ENCODE data around the gene LASP1NB.
A peak's percentile ranks its signal among the peaks of the same experiment; 100 is the strongest.

LASP1NB gene

GRCh38 chr17:38905375-38905774, 20.0 kb upstream of the LASP1NB start:
- H3K79me2 ChIP-seq (ENCODE audit: insufficient read depth, low read length): peaks cover 77% of the 10 kb centered on the region
- H3K36me3 ChIP-seq (ENCODE audit: insufficient read depth, low read length): peaks cover 45% of the 10 kb centered on the region
- H3K4me1 ChIP-seq (ENCODE audit: insufficient read depth, low read length, poor library complexity, severe bottlenecking): peaks cover 20% of the 10 kb centered on the region
- H4K20me1 ChIP-seq (ENCODE audit: insufficient read depth, low read length, poor library complexity, severe bottlenecking): peaks cover 22% of the 10 kb centered on the region
- H3K4me3 ChIP-seq (ENCODE audit: low read length, poor library complexity, severe bottlenecking): no peak overlapping the region
- peaks cover 6% of the 10 kb centered on the region; the same call in 1 of the 2 replicates for H3F3A ChIP-seq (ENCODE audit: low read depth)
- H3K9me2 ChIP-seq (replicated peaks; ENCODE audit: low read depth, low read length): no peaks in the 10 kb centered on the region
- H3K27me3 ChIP-seq (ENCODE audit: insufficient read depth, low read length, poor library complexity, severe bottlenecking): no peaks in the 10 kb centered on the region
- H2AFZ ChIP-seq (ENCODE audit: low read length): no peak overlapping the region
- H3K9me3 ChIP-seq (ENCODE audit: insufficient read depth, low read depth, low read length): no peaks in the 10 kb centered on the region
- no peak overlapping the region for H3K4me2 ChIP-seq (ENCODE audit: low read depth, low read length, poor library complexity, severe bottlenecking)
- no peak overlapping the region for H3K9ac ChIP-seq (ENCODE audit: low read depth, low read length, poor library complexity, severe bottlenecking)
- TF ChIP-seq EZH2phosphoT487 (IDR thresholded peaks at IDR 0.05; ENCODE audit: borderline replicate concordance): no peak
- TF ChIP-seq CTCF (conservative IDR thresholded peaks at IDR 0.05; ENCODE audit: low read length): no peak

GRCh38 chr17:38906460-38907228, 18.8 kb upstream of the LASP1NB start:
- no peak overlapping the region for H3K9ac ChIP-seq (ENCODE audit: low read depth, low read length, poor library complexity, severe bottlenecking)
- H3K4me2 ChIP-seq (ENCODE audit: low read depth, low read length, poor library complexity, severe bottlenecking): no peak overlapping the region
- H3F3A ChIP-seq (ENCODE audit: low read depth): no peaks in the 10 kb centered on the region
- no peak overlapping the region for H3K4me3 ChIP-seq (ENCODE audit: low read length, poor library complexity, severe bottlenecking)
- no peak overlapping the region for H2AFZ ChIP-seq (ENCODE audit: low read length)
- H3K9me3 ChIP-seq (ENCODE audit: insufficient read depth, low read depth, low read length): no peaks in the 10 kb centered on the region
- H3K4me1 ChIP-seq (ENCODE audit: insufficient read depth, low read length, poor library complexity, severe bottlenecking): peaks cover 7% of the 10 kb centered on the region
- no peaks in the 10 kb centered on the region for H3K27me3 ChIP-seq (ENCODE audit: insufficient read depth, low read length, poor library complexity, severe bottlenecking)
- peaks cover 23% of the 10 kb centered on the region for H4K20me1 ChIP-seq (ENCODE audit: insufficient read depth, low read length, poor library complexity, severe bottlenecking)
- H3K9me2 ChIP-seq (replicated peaks; ENCODE audit: low read depth, low read length): no peaks in the 10 kb centered on the region
- peaks cover 57% of the 10 kb centered on the region for H3K36me3 ChIP-seq (ENCODE audit: insufficient read depth, low read length)
- no peak for TF ChIP-seq EZH2phosphoT487 (IDR thresholded peaks at IDR 0.05; ENCODE audit: borderline replicate concordance)
- H3K79me2 ChIP-seq (ENCODE audit: insufficient read depth, low read length): peaks cover 83% of the 10 kb centered on the region

GRCh38 chr17:38907930-38908675, 17.3 kb upstream of the LASP1NB start:
- Histone ChIP-seq H3K9me2 (replicated peaks; ENCODE audit: low read depth, low read length) (no peaks in the 10 kb centered on the region), H3K9ac (ENCODE audit: low read depth, low read length, poor library complexity, severe bottlenecking) (no peak overlapping the region), H4K20me1 (ENCODE audit: insufficient read depth, low read length, poor library complexity, severe bottlenecking) (peaks cover 23% of the 10 kb centered on the region), H3F3A (ENCODE audit: low read depth) (no peaks in the 10 kb centered on the region), H3K4me2 (ENCODE audit: low read depth, low read length, poor library complexity, severe bottlenecking) (no peak overlapping the region), H3K27me3 (ENCODE audit: insufficient read depth, low read length, poor library complexity, severe bottlenecking) (no peaks in the 10 kb centered on the region), H3K4me3 (ENCODE audit: low read length, poor library complexity, severe bottlenecking) (no peak overlapping the region), H2AFZ (ENCODE audit: low read length) (no peak overlapping the region), H3K4me1 (ENCODE audit: insufficient read depth, low read length, poor library complexity, severe bottlenecking) (no peaks in the 10 kb centered on the region), H3K36me3 (ENCODE audit: insufficient read depth, low read length) (peaks cover 63% of the 10 kb centered on the region), H3K9me3 (ENCODE audit: insufficient read depth, low read depth, low read length) (no peaks in the 10 kb centered on the region), H3K79me2 (ENCODE audit: insufficient read depth, low read length) (peaks cover 84% of the 10 kb centered on the region)
- TF ChIP-seq EZH2phosphoT487 (IDR thresholded peaks at IDR 0.05; ENCODE audit: borderline replicate concordance) (no peak), CTCF (conservative IDR thresholded peaks at IDR 0.05; ENCODE audit: low read length) (0 out of 2 replicates have a peak, but pooled peaks have one; percentile 15)

All from Loucy (cell line).